ENCODE data around the gene COPE.

GRCh38 chr19:18859676-18860301, 59.4 kb downstream of the COPE start:
- TF ChIP-seq CTCF (conservative IDR thresholded peaks at IDR 0.05) (no peak), ZFX (IDR thresholded peaks at IDR 0.05) (no peak)

All from C4-2B (cell line).